A549 (cell line): ENCODE measurements around the gene FKBP11. TPM values are rescaled to one million over a fixed set of nuclear protein-coding genes. Genes with fewer than 3 reads are reported as not detected.

ENCODE experiments used
- ATAC-seq, 2 experiments: fragments of 200-7000 bp in 1 of 2; fragments of >200 bp in 1 of 2; cut with Nextera tagmentation in 1 of 2; cut with Tn5 transposase in 1 of 2; 3 replicates each; pipeline versions ENCODE4 v1.8.0 to v1.9.1; 2018 to 2020; ENCODE audit warnings: mild to moderate bottlenecking in 1 of 2, moderate library complexity in 1 of 2
- CTCF ChIA-PET: fragments of 300-600 bp; sonication (Branson Sonifier 250); formaldehyde crosslinking; extraction: SDS; loops from one replicate; lab custom pipeline; 2021; ENCODE audit warnings: antibody characterized with exemption, inconsistent platforms; lab: Yijun Ruan, JAX
- POLR2A ChIA-PET: fragments of 350-600 bp; formaldehyde crosslinking; extraction: SDS; loops from one replicate; lab custom pipeline; 2021; ENCODE audit warnings: antibody characterized with exemption, inconsistent platforms; lab: Yijun Ruan, JAX
- DNase-seq, 2 experiments: peaks; one replicate each; pipeline versions ENCODE4 v3.0.0 to v3.0.0-alpha.2; 2011 to 2016; ENCODE audit warnings: low read depth in 1 of 2, low spot score in 1 of 2
- FAIRE-seq: peaks from 2 replicates; lab custom pipeline; 2011; peaks lifted over from hg19 to GRCh38; lab: Jason Lieb, UNC
- H3K27ac ChIP-seq, 2 experiments: fragments of >200 bp; sonication (Bioruptor Twin); formaldehyde crosslinking; 3 replicates each; pipeline ENCODE4 v1.5.1; 2016 to 2017
- H3K4me1 ChIP-seq: fragments of >200 bp; sonication (Bioruptor Twin); formaldehyde crosslinking; 3 replicates; pipeline ENCODE4 v1.6.1; 2016
- H3K4me2 ChIP-seq: fragments of >200 bp; sonication (Bioruptor Twin); formaldehyde crosslinking; 3 replicates; pipeline ENCODE4 v1.6.1; 2016
- H3K4me3 ChIP-seq: fragments of >200 bp; sonication (Bioruptor Twin); formaldehyde crosslinking; 3 replicates; pipeline ENCODE4 v1.5.1; 2016
- H3K9me3 ChIP-seq: fragments of >200 bp; sonication (Bioruptor Twin); formaldehyde crosslinking; 3 replicates; pipeline ENCODE4 v1.6.1; 2016
- BCL3 ChIP-seq: fragments of >200 bp; sonication (Bioruptor Twin); formaldehyde crosslinking; IDR thresholded peaks from 3 replicates; pipeline ENCODE4 v1.6.1; 2016
- BHLHE40 ChIP-seq: IDR thresholded peaks from 2 replicates; pipeline ENCODE4 v1.6.1; 2012; ENCODE audit warnings: low read depth, low read length, inconsistent platforms
- CBX8 ChIP-seq: fragments of 200-600 bp; sonication (generic); IDR thresholded peaks from 2 replicates; pipeline ENCODE4 v1.6.1; 2016
- FOSL2 ChIP-seq, 2 experiments: fragments of 450-650 bp in 1 of 2; fragments of >200 bp in 1 of 2; sonication (Bioruptor Twin) in 1 of 2; formaldehyde crosslinking; IDR thresholded peaks; 2 replicates each; pipeline versions ENCODE4 v1.5.0 to v1.6.1; 2016 to 2020; ENCODE audit warnings: mild to moderate bottlenecking in 1 of 2, moderate library complexity in 1 of 2
- HES2 ChIP-seq: fragments of >200 bp; sonication (Bioruptor Twin); formaldehyde crosslinking; IDR thresholded peaks from 2 replicates; pipeline ENCODE4 v1.6.1; 2016
- HEYL ChIP-seq: fragments of 250-450 bp; sonication (Bioruptor Pico); IDR thresholded peaks from 2 replicates; pipeline ENCODE4 v1.8.0; 2021; ENCODE audit warnings: mild to moderate bottlenecking, moderate library complexity
- HOXA7 ChIP-seq: fragments of 250-450 bp; sonication (Bioruptor Pico); IDR thresholded peaks from 2 replicates; pipeline ENCODE4 v1.5.0; 2020; ENCODE audit warnings: mild to moderate bottlenecking, moderate library complexity
- HOXB13 ChIP-seq: fragments of 250-450 bp; sonication (Bioruptor Pico); IDR thresholded peaks from 2 replicates; pipeline ENCODE4 v1.5.0; 2020; ENCODE audit warnings: low read depth, mild to moderate bottlenecking, moderate library complexity
- HOXB5 ChIP-seq: fragments of 250-450 bp; sonication (Bioruptor Pico); IDR thresholded peaks from 2 replicates; pipeline ENCODE4 v1.5.0; 2020; ENCODE audit warnings: mild to moderate bottlenecking, moderate library complexity
- JUNB ChIP-seq: fragments of >200 bp; sonication (Bioruptor Twin); formaldehyde crosslinking; IDR thresholded peaks from 2 replicates; pipeline ENCODE4 v1.6.1; 2016
- KDM5A ChIP-seq: fragments of 200-600 bp; sonication (generic); IDR thresholded peaks from 2 replicates; pipeline ENCODE4 v1.6.1; 2016; ENCODE audit warnings: antibody characterized with exemption, mild to moderate bottlenecking
- MAFK ChIP-seq: fragments of 450-650 bp; IDR thresholded peaks from 2 replicates; pipeline ENCODE4 v1.6.1; 2014; ENCODE audit not compliant: partially characterized antibody
- NR3C1 ChIP-seq: fragments of >200 bp; sonication (Bioruptor Twin); formaldehyde crosslinking; IDR thresholded peaks from 3 replicates; pipeline ENCODE4 v1.6.1; 2017
- PBX3 ChIP-seq: IDR thresholded peaks from 2 replicates; pipeline ENCODE4 v1.6.1; 2012
- PHF8 ChIP-seq: fragments of 200-600 bp; sonication (generic); IDR thresholded peaks from 2 replicates; pipeline ENCODE4 v1.6.1; 2016; ENCODE audit warnings: low read depth, mild to moderate bottlenecking, antibody characterized with exemption, moderate library complexity, borderline replicate concordance
- POLR2AphosphoS2 ChIP-seq: conservative IDR thresholded peaks from 2 replicates; pipeline ENCODE4 v1.6.1; 2012; ENCODE audit warnings: low read length, improper control_type of control experiment, inconsistent platforms
- RAD21 ChIP-seq, 2 experiments: fragments of >200 bp in 1 of 2; sonication (Bioruptor Twin) in 1 of 2; formaldehyde crosslinking in 1 of 2; IDR thresholded peaks in 1 of 2; conservative IDR thresholded peaks in 1 of 2; 2 replicates in 1 of 2; 3 replicates in 1 of 2; pipeline ENCODE4 v1.6.1; 2012 to 2018; ENCODE audit warnings: inconsistent platforms in 1 of 2
- RCOR1 ChIP-seq: fragments of 150-350 bp; IDR thresholded peaks from 2 replicates; pipeline ENCODE4 v1.6.1; 2014; ENCODE audit warnings: antibody characterized with exemption, low read length, low read depth
- RNF2 ChIP-seq: fragments of 200-600 bp; sonication (generic); IDR thresholded peaks from 2 replicates; pipeline ENCODE4 v1.6.1; 2016; ENCODE audit warnings: low read depth, mild to moderate bottlenecking, antibody characterized with exemption, moderate library complexity, borderline replicate concordance
- USF2 ChIP-seq: fragments of 450-650 bp; IDR thresholded peaks from 2 replicates; pipeline ENCODE4 v1.6.1; 2014; ENCODE audit warnings: antibody characterized with exemption
- ZFP36 ChIP-seq: fragments of 450-650 bp; IDR thresholded peaks from 2 replicates; pipeline ENCODE4 v1.6.1; 2014; ENCODE audit warnings: borderline replicate concordance; ENCODE audit not compliant: partially characterized antibody
- WGBS: methylation state at CpG from one replicate; pipeline ENCODE4 v1.1.6; 2017; ENCODE audit errors: missing lambda C conversion rate; 5-methylcytosine and 5-hydroxymethylcytosine counted together
- polyA plus RNA-seq, 4 experiments: library from polyadenylated mRNA; depleted of rRNA in 3 of 4; stranded (reverse); fragments of >200 nt; fragmentation: RNase III in 1 of 4; extraction: RNeasy Plus Mini Kit Qiagen cat#74134 plus additional on column Dnase treatment in 1 of 4; gene quantifications; 2 replicates in 3 of 4; 3 replicates in 1 of 4; pipeline ENCODE4 v1.2.3, GENCODE V29; 2011 to 2017

The FKBP11 gene
- polyA plus RNA-seq, 2 of the 4 experiments (the other 2 are of a cell fraction), result 41.2 to 50.9 TPM

- ChIA-PET CTCF (interaction anchor here (70.2 to 77.5 kb wide), 2 partner anchors 9 to 17 kb away, joined by 2584 read pairs; partner anchors contain the start of genes ARF3, DDN, FKBP11 and PRKAG1), POLR2A (no interaction called here)
- H3K4me3 ChIP-seq, result peak overlapping the region; percentile 48
- H3K9me3 ChIP-seq, result no peaks in the 10 kb centered on the region
- ATAC-seq (peak in 1 of 2 experiments; percentile 22; a peak in 3 of 6 replicates), DNase-seq (no peak), FAIRE-seq (no peak)
- H3K4me1 ChIP-seq, result peaks cover 23% of the 10 kb centered on the region
- TF ChIP-seq RCOR1, result no peak
- TF ChIP-seq HES2, result no peak
- TF ChIP-seq BHLHE40, result no peak
- no peak for TF ChIP-seq RNF2
- 56% methylated on average over 10 of the region's 10 CpGs for WGBS
- H3K27ac ChIP-seq, result peak overlapping the region; percentile 43 to 82; a peak in 5 of 6 replicates
- H3K4me2 ChIP-seq, result peak overlapping the region; percentile 88
Observed at GRCh38 chr12:48970702-48971334, 45.5 kb upstream of the FKBP11 start.

- no peak for ATAC-seq
- ChIA-PET POLR2A (no interaction called here), CTCF (interaction anchor here (70.2 to 77.5 kb wide), 2 partner anchors 10 to 16 kb away, joined by 2584 read pairs; partner anchors contain the start of genes ARF3, DDN, FKBP11 and PRKAG1)
- no peak for DNase-seq
- Histone ChIP-seq H3K4me2 (no peak overlapping the region), H3K9me3 (no peaks in the 10 kb centered on the region), H3K4me1 (peaks cover 23% of the 10 kb centered on the region), H3K27ac (no peak overlapping the region), H3K4me3 (no peak overlapping the region)
- TF ChIP-seq PHF8 (no peak), USF2 (no peak), NR3C1 (no peak)
- WGBS, result 90% methylated on average over 73 of the region's 77 CpGs
- no peak for FAIRE-seq
Observed at GRCh38 chr12:48969833-48970701, 44.8 kb upstream of the FKBP11 start.

GRCh38 chr12:48969160-48969771 is 44.0 kb upstream of the FKBP11 start:
- Histone ChIP-seq H3K4me2 (no peak overlapping the region; the same call in 2 of the 3 replicates), H3K27ac (peak overlapping the region in 1 of 2 experiments; percentile 34; a peak in 2 of 6 replicates), H3K4me3 (no peak overlapping the region), H3K9me3 (no peaks in the 10 kb centered on the region), H3K4me1 (peaks cover 23% of the 10 kb centered on the region)
- DNase-seq (no peak), FAIRE-seq (no peak), ATAC-seq (no peak)
- ChIA-PET CTCF (interaction anchor here (1.0 to 77.5 kb wide), 4 partner anchors 11 to 161 kb away, joined by 3 to 2584 read pairs (median 1294); partner anchors contain the start of genes ARF3, DDN, FKBP11 and PRKAG1), POLR2A (no interaction called here)
- 63% methylated on average over 8 of the region's 8 CpGs for WGBS
- TF ChIP-seq POLR2AphosphoS2, result no peak
- no peak for TF ChIP-seq HOXB5 (CRISPR knock-in tag)
- no peak for TF ChIP-seq MAFK

- no peak for FAIRE-seq
- TF ChIP-seq BCL3, result no peak
- TF ChIP-seq RCOR1, result no peak
- TF ChIP-seq CBX8, result no peak
- no peak for TF ChIP-seq RAD21 (conservative IDR thresholded peaks at IDR 0.05 in 1 of 2, IDR thresholded peaks at IDR 0.05 in 1 of 2)
- TF ChIP-seq HOXB13 (CRISPR knock-in tag), result no peak
- TF ChIP-seq USF2, result no peak
- TF ChIP-seq HEYL (CRISPR knock-in tag), result no peak
- TF ChIP-seq BHLHE40, result no peak
- TF ChIP-seq JUNB, result no peak
- TF ChIP-seq PBX3, result no peak
- TF ChIP-seq KDM5A, result no peak
- TF ChIP-seq ZFP36, result no peak
- TF ChIP-seq FOSL2 (IDR thresholded peaks at IDR 0.05), result no peak
- no peak for TF ChIP-seq FOSL2 (CRISPR knock-in tag; IDR thresholded peaks at IDR 0.05)
- TF ChIP-seq HOXA7 (CRISPR knock-in tag), result no peak
Observed at GRCh38 chr12:48968467-48968866, 43.2 kb upstream of the FKBP11 start.

More at GRCh38 chr12:48968467-48968866, 43.2 kb upstream of the FKBP11 start:
- Histone ChIP-seq H3K9me3 (no peaks in the 10 kb centered on the region), H3K4me3 (no peak overlapping the region), H3K27ac (no peak overlapping the region), H3K4me2 (no peak overlapping the region), H3K4me1 (peaks cover 23% of the 10 kb centered on the region)
- WGBS, result 62% methylated on average over 3 of the region's 3 CpGs
- ATAC-seq (no peak), DNase-seq (no peak)
- POLR2A ChIA-PET, result interaction anchor here (1.5 kb wide), 1 partner anchor 11 kb away, joined by 4 read pairs; the partner anchor contains the start of gene ARF3
- CTCF ChIA-PET, result interaction anchor here (1.0 to 77.5 kb wide), 5 partner anchors 11 to 162 kb away, joined by 3 to 2584 read pairs (median 4); partner anchors contain the start of genes ARF3, DDN, FKBP11 and PRKAG1
